ENCODE data around the gene SLC25A33. TPM values are rescaled to one million over a fixed set of nuclear protein-coding genes. Genes with fewer than 3 reads are reported as not detected.

The SLC25A33 gene
- polyA plus RNA-seq, 1 donor (not counting 4 experiments of a cell fraction or from before 2014, with no cell fraction given), result 4.5 TPM

DNA sequence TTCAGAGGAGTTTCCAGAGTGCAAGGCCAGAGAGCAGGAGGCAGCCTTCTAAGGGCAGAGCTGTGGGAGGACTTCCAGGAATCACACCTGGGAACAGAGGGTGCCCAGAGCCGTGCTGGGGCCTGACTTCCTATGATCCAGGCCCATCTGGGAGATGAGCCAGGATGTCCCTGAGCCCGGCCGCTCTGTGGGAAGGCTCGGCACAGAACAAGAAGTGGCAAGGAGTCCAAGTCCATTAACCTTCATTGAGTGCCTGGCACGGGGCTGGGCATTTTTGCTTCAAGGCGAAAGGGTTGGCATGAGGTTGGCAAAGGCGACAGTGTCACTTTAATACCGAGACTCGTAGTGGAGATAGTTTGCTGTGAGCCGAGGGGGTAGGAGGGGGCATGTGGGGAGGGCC lies 67.7 kb downstream of the SLC25A33 start:
- Histone ChIP-seq H3K4me3 (ENCODE audit: control insufficient read depth in 2 of 3, extremely low read depth in 1 of 3, insufficient read depth in 2 of 3, low read depth in 1 of 3, low read length in 3 of 3) (no peak overlapping the region), H3K79me2 (ENCODE audit: control insufficient read depth, insufficient read depth, low read length) (no peaks in the 10 kb centered on the region), H3K27ac (ENCODE audit: control insufficient read depth, insufficient read depth, low read length) (no peak overlapping the region), H3K9me3 (ENCODE audit: control insufficient read depth, low read depth, low read length) (no peaks in the 10 kb centered on the region), H3K4me2 (ENCODE audit: control insufficient read depth, extremely low read depth, insufficient read depth, low read depth, low read length) (no peak overlapping the region), H2AFZ (ENCODE audit: control insufficient read depth, low read length) (no peak overlapping the region), H3K9ac (ENCODE audit: control insufficient read depth, extremely low read depth, insufficient read depth, low read length) (no peak overlapping the region), H3K36me3 (ENCODE audit: control insufficient read depth in 2 of 2, extremely low read depth in 1 of 2, insufficient read depth in 2 of 2, low read length in 2 of 2) (peaks cover 11 to 16% of the 10 kb centered on the region in 2 experiments), H3K27me3 (ENCODE audit: control insufficient read depth, extremely low read depth, insufficient read depth, low read length) (no peaks in the 10 kb centered on the region), H3K4me1 (ENCODE audit: control insufficient read depth, extremely low read depth, insufficient read depth, low read length) (no peaks in the 10 kb centered on the region), H3K9me1 (ENCODE audit: control insufficient read depth, extremely low read depth, insufficient read depth, low read length) (no peaks in the 10 kb centered on the region), H4K20me1 (ENCODE audit: control insufficient read depth, extremely low read depth, insufficient read depth, low read length) (no peaks in the 10 kb centered on the region)
- TF ChIP-seq, protein P1, sequence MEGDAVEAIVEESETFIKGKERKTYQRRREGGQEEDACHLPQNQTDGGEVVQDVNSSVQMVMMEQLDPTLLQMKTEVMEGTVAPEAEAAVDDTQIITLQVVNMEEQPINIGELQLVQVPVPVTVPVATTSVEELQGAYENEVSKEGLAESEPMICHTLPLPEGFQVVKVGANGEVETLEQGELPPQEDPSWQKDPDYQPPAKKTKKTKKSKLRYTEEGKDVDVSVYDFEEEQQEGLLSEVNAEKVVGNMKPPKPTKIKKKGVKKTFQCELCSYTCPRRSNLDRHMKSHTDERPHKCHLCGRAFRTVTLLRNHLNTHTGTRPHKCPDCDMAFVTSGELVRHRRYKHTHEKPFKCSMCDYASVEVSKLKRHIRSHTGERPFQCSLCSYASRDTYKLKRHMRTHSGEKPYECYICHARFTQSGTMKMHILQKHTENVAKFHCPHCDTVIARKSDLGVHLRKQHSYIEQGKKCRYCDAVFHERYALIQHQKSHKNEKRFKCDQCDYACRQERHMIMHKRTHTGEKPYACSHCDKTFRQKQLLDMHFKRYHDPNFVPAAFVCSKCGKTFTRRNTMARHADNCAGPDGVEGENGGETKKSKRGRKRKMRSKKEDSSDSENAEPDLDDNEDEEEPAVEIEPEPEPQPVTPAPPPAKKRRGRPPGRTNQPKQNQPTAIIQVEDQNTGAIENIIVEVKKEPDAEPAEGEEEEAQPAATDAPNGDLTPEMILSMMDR (optimal IDR thresholded peaks at IDR 0.05 in 1 of 3, IDR thresholded peaks at IDR 0.05 in 1 of 3, conservative IDR thresholded peaks at IDR 0.05 in 1 of 3; ENCODE audit: extremely low read depth in 1 of 3, insufficient read depth in 2 of 3, low read length in 3 of 3), result no peak
- no peak for TF ChIP-seq EZH2 (IDR thresholded peaks at IDR 0.05; ENCODE audit: low read length)
- dilution Hi-C loops (cut with MboI; ENCODE audit: extremely low pct_ligation_motif_present, low sequenced_read_pairs), result no loop called here
- FAIRE-seq (no peak), DNase-seq (ENCODE audit: low read depth, low spot score) (no peak)

DNA sequence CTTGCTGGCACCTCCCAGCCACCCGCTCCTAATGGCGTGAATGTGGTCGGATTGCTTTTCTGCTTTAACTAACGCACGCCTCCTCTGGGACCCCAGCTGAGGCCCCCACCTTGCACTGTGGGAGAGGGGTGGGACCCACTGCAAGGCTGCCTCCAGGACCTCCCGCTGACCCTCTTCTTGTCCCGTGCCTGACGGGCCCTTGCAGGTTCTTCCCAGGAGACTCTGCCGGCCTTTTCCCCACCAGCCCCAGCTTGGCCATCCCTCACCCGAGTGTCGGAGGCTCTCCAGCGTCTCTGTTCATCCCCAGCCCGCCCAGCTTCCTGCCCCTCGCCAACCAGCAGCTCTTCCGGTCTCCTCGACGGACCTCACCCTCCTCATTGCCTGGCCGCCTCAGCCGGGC lies 68.1 kb downstream of the SLC25A33 start:
- Histone ChIP-seq H3K27ac (ENCODE audit: control insufficient read depth, insufficient read depth, low read length) (no peak overlapping the region), H3K27me3 (ENCODE audit: control insufficient read depth, extremely low read depth, insufficient read depth, low read length) (no peaks in the 10 kb centered on the region), H3K9ac (ENCODE audit: control insufficient read depth, extremely low read depth, insufficient read depth, low read length) (no peak overlapping the region), H3K9me1 (ENCODE audit: control insufficient read depth, extremely low read depth, insufficient read depth, low read length) (no peaks in the 10 kb centered on the region), H4K20me1 (ENCODE audit: control insufficient read depth, extremely low read depth, insufficient read depth, low read length) (no peaks in the 10 kb centered on the region), H3K36me3 (ENCODE audit: control insufficient read depth in 2 of 2, extremely low read depth in 1 of 2, insufficient read depth in 2 of 2, low read length in 2 of 2) (peaks cover 10 to 14% of the 10 kb centered on the region in 2 experiments), H3K4me3 (ENCODE audit: control insufficient read depth in 2 of 3, extremely low read depth in 1 of 3, insufficient read depth in 2 of 3, low read depth in 1 of 3, low read length in 3 of 3) (no peak overlapping the region), H3K4me1 (ENCODE audit: control insufficient read depth, extremely low read depth, insufficient read depth, low read length) (no peaks in the 10 kb centered on the region), H3K79me2 (ENCODE audit: control insufficient read depth, insufficient read depth, low read length) (no peaks in the 10 kb centered on the region), H2AFZ (ENCODE audit: control insufficient read depth, low read length) (no peak overlapping the region), H3K9me3 (ENCODE audit: control insufficient read depth, low read depth, low read length) (no peaks in the 10 kb centered on the region), H3K4me2 (ENCODE audit: control insufficient read depth, extremely low read depth, insufficient read depth, low read depth, low read length) (no peak overlapping the region)
- TF ChIP-seq, protein P1 (optimal IDR thresholded peaks at IDR 0.05 in 1 of 3, IDR thresholded peaks at IDR 0.05 in 1 of 3, conservative IDR thresholded peaks at IDR 0.05 in 1 of 3; ENCODE audit: extremely low read depth in 1 of 3, insufficient read depth in 2 of 3, low read length in 3 of 3), result no peak
- TF ChIP-seq EZH2 (IDR thresholded peaks at IDR 0.05; ENCODE audit: low read length), result no peak
- DNase-seq (ENCODE audit: low read depth, low spot score), result no peak
- no peak for FAIRE-seq
- dilution Hi-C loops (cut with MboI; ENCODE audit: extremely low pct_ligation_motif_present, low sequenced_read_pairs), result no loop called here
